GM10847 (cell line): Measurements from ENCODE around the gene PIK3R1.
A peak's percentile ranks its signal among the peaks of the same experiment; 100 is the strongest.

Experiments
- POLR2A ChIP-seq: IDR thresholded peaks from 2 replicates; pipeline ENCODE4 v1.6.1; 2011; ENCODE audit not compliant: insufficient read length; ENCODE audit errors: extremely low read depth

The PIK3R1 gene

GRCh38 chr5:68215208-68215897 lies at the start of gene PIK3R1:
PIK3R1 (plus strand) TSS chr5:68215756; CDS start chr5:68226676, 10,920 bp downstream.
- peak; percentile 83 for TF ChIP-seq POLR2A

- TF ChIP-seq POLR2A, result no peak
Measured at GRCh38 chr5:68167195-68167651, 48.3 kb upstream of the PIK3R1 start.

GRCh38 chr5:68169903-68170302 lies 45.7 kb upstream of the PIK3R1 start:
- no peak for TF ChIP-seq POLR2A

GRCh38 chr5:68170826-68171558 lies 44.6 kb upstream of the PIK3R1 start:
- no peak for TF ChIP-seq POLR2A

- TF ChIP-seq POLR2A, result no peak
Measured at GRCh38 chr5:68172314-68172713, 43.2 kb upstream of the PIK3R1 start.

- TF ChIP-seq POLR2A, result no peak
Measured at GRCh38 chr5:68173007-68173406, 42.5 kb upstream of the PIK3R1 start.

GRCh38 chr5:68176253-68176652 lies 39.3 kb upstream of the PIK3R1 start:
- no peak for TF ChIP-seq POLR2A

- no peak for TF ChIP-seq POLR2A
Measured at GRCh38 chr5:68176802-68177479, 38.6 kb upstream of the PIK3R1 start.

GRCh38 chr5:68177676-68178075 lies 37.9 kb upstream of the PIK3R1 start:
- TF ChIP-seq POLR2A, result no peak

GRCh38 chr5:68178579-68178978 lies 37.0 kb upstream of the PIK3R1 start:
- TF ChIP-seq POLR2A, result no peak

GRCh38 chr5:68180121-68181038 lies 35.2 kb upstream of the PIK3R1 start:
- TF ChIP-seq POLR2A, result no peak

- TF ChIP-seq POLR2A, result no peak
Measured at GRCh38 chr5:68181039-68181599, 34.4 kb upstream of the PIK3R1 start.

- no peak for TF ChIP-seq POLR2A
Measured at GRCh38 chr5:68182094-68182493, 33.5 kb upstream of the PIK3R1 start.

- no peak for TF ChIP-seq POLR2A
Measured at GRCh38 chr5:68182534-68182933, 33.0 kb upstream of the PIK3R1 start.
